ENCODE results near the gene SLC2A4.
A peak's percentile ranks its signal among the peaks of the same experiment; 100 is the strongest.

Gene SLC2A4

GRCh38 chr17:7307686-7308624 lies 26.4 kb downstream of the SLC2A4 start:
- DNase-seq: peak; percentile 61

- DNase-seq: peak; percentile 85
Measured at GRCh38 chr17:7308625-7309433, 27.3 kb downstream of the SLC2A4 start.

- DNase-seq: no peak
Measured at GRCh38 chr17:7309628-7310027, 28.1 kb downstream of the SLC2A4 start.

GRCh38 chr17:7311110-7311705 lies 29.7 kb downstream of the SLC2A4 start:
- DNase-seq: no peak

- no peak for DNase-seq
Measured at GRCh38 chr17:7312432-7313087, 31.0 kb downstream of the SLC2A4 start.

GRCh38 chr17:7313088-7313889 lies 31.8 kb downstream of the SLC2A4 start:
- DNase-seq: peak; percentile 63

DNA sequence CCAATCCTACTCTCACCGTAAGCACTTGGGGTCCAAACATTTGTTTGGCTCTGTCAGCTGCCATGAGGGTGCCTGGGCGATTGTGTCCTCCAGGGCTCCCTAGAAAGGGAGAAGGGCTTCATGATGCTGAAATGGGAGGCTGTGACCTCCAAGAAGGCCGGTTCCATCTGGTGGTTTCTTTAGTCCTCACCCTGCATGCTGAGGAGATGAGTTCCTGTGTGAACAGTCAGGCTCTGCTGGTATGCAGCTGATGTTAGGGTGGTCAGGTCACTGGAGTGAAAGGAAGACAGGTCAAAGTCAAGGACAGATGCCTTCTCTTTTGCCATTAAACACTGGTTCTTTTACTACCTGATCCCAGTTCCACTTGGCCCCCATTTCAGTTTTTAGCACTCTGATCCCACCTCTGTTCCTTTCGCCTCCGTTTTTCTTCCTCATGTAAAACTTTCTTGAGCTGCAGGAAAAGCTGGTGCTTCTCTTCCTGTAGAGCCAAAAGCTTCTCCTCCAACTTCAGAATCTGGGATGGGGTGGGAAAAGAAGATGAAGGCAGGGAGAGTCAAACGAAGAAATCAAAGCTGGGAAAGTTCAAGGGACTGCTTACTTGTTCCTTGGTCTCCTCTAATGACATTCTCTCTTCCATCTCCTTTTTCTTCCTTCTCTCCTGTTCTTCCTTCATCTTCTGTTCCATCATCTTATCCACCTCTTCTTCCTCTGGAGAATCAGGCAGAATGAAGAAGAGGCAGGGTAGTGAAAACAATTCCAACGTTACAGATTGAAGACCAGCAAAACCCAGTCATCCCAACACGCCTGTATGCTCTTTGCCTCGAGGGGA lies 32.6 kb downstream of the SLC2A4 start:
- DNase-seq: peak; percentile 48

DNA sequence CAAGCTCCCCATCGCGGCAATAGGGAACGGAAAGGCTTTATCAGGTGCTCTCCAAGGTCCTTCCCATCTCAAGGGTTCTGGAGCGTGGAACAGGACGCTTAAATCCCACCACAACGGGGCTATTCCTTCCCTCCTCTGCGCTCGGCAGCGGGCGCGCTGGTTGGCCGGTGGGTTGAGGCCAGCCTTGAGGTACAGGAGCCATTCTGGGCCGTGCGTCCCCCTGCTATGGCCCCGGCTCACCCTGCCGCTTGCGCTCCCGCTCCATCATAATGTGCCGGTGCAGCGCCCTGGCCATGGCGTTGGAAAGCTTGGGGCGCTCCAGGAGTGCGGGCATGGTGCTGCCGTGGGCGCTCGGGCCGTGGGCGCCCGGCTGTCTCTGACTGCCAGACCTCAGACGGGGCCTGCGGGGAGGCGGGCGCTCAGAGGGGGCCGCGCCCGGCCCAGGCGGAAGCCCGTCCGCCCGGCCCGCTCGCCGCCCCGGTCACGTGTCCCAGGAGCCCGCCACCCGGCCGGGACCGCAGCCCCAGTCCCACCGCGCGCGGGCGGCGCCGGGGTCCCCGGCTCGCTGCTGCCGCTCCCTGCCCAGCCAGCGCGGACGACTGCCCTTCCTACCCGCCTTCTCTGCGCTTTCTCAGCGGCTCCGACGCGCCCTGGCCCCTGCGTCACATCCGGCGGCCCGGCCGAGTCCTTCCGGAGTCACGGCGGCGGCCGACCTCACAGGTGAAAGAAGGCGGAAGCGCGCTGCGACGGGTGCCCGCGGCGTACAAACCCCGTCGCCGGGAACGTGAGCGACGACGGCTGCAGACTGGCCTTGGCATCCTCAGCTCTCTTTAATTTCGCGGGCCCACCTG lies 33.4 kb downstream of the SLC2A4 start, which contains the start of gene GPS2:
Gene GPS2, minus strand, starts transcription at position 642 of the 851 bp plus-strand sequence. Its CDS starts 308 bp downstream, at position 334.
- peak; percentile 96 for DNase-seq

DNA sequence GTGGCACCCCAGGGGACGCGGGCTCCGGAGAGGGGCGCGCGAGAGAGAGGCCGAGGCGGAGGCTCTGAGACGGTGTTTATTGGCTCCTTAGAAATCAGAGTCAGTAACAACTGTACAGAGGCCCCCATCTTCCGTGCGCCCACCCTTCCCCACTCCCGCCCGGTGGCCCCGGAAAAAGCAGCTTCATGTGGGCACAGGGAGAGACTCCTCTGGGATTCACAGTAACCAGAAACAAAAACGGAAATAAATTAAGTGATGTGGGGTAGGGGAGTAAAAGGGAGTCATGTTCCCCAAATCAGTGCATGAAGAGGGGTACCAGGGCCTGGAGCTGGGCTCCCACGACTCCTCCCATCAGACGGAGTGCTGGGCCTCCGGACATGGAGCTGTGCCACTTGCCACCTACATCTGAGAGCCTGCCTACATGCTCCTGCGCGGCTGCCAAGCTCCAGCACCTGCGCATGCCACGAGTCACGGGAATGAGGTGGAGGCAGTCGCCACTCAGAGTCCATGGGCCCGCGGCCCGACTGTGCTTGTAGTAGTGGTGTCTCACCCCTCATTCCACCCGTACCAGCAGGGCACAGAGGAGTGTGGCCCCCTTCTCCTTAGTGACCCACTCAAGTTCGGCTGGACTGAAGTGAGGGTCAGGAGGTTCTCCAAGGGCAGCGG lies 34.2 kb downstream of the SLC2A4 start:
- no peak for DNase-seq

DNA sequence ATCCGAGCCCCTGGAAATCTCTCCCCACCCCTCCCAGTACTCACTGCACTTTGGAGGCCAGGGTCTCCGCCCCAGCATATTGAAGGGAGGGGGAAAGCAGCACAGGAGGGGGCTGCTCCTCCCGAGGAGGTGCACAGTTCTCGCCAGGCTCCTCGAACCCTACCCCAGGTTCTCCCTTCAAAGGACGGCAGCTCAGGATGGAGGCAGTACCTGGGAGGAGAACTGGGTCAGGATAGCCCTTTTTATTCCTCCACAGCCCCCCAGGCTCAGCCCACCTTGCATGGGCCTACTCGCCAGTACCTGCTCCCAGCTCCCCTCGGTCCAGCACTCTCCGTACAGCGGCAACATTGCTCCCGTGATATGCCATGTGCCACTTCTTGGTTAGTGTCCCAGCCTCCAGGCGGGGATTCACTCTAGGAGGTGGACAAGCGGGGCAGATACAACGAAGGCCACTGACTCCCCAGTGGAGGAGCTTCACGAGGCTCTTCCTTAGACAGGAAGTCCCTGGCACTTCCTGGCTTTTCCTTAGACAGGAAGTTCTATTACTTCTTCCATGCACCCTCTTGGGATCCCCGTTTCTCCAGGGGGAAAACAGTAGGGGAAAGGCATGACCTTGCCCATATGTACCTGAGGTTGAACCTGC lies 35.8 kb downstream of the SLC2A4 start:
- no peak for DNase-seq

- DNase-seq: no peak
Measured at GRCh38 chr17:7318121-7318860, 36.8 kb downstream of the SLC2A4 start.

GRCh38 chr17:7321466-7321865 lies 39.9 kb downstream of the SLC2A4 start:
- DNase-seq: no peak

- DNase-seq: no peak
Measured at GRCh38 chr17:7322520-7323194, 41.1 kb downstream of the SLC2A4 start.

GRCh38 chr17:7323731-7324437 lies 42.4 kb downstream of the SLC2A4 start:
- peak; percentile 77 for DNase-seq

DNA sequence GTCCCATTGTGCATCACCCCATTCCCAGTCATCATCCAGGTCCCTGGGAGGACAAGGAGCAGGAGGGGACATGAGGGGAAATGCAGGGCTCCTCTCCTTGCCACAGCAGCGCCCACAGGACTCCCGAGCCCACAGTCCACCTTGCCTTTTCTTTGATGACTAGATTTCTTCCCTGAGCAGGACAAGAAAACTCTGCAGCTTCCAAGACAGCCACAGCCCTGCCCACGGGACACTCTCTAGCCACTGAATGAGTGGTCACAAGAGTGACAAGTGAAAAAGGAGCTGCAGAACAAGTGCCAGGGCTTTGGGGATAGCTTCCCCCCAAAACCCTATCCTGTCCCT lies 42.9 kb downstream of the SLC2A4 start:
- DNase-seq: no peak

DNA sequence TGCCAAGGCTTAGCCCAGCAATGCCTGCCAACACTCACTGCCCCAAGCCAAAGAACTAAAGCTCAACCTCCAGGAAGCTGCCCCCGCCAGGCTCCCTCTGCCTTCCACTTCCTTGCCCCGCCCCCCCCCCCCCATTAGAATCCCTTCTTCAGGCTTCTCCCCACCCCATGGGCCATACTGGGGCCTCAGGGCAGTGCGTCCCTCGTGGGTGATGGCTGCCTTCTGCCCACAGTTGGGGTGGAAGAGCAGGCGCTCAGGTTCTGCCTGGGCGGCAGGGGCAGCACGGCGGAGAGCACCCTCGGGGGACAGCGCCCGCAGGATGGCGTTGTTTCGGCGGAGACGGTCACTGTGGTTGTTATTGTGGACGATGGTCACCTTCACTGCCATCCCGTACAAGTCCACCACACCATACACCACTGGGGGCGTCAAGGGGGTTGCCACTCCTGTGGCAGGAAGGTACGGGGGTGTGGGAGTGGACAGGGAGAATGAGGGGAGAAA lies 43.6 kb downstream of the SLC2A4 start:
- no peak for DNase-seq

DNA sequence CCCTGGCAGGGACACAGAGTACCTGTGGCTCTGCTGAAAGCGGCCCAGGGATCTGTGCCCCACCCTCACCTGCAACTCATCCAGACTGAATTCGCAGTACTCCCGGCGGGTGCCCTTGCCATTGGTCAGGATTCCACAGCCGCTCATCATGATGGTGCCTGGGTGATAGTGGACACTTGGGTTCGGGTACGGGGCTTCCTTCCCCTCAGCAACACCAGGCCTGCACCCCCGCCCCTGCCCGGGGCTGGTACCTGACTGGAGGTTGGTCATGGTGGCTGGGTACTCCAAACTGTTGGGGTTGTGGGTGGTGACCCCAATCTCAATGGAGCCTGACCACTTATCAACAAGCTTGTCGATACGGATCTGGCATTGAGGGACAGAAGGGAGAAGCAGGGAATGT lies 44.7 kb downstream of the SLC2A4 start:
- no peak for DNase-seq

All from activated CD4-positive, alpha-beta T cell treated with anti-CD3 and anti-CD28 coated beads for 48 hours (primary cell).